ENCODE data around the gene CHST8. TPM values are rescaled to one million over a fixed set of nuclear protein-coding genes. Genes with fewer than 3 reads are reported as not detected.

Gene CHST8
- polyA plus RNA-seq, 1 of the 3 experiments (the other 2 are of a cell fraction), result 0.05 TPM

GRCh38 chr19:33812388-33813330 lies 190.9 kb downstream of the CHST8 start:
- no peaks in the 10 kb centered on the region for H3K9me2 ChIP-seq
- H3K4me1 ChIP-seq (ENCODE audit: control insufficient read depth in 1 of 2, insufficient read depth in 2 of 2, low read depth in 1 of 2, low read length in 1 of 2), result peaks cover 0 to 42% of the 10 kb centered on the region in 2 experiments; a peak in 2 of 4 replicates
- peak overlapping the region in 1 of 2 experiments; percentile 92; a peak in 2 of 4 replicates for H3K27ac ChIP-seq (ENCODE audit: low read depth in 2 of 2, low read length in 1 of 2)
- peak; percentile 87 for DNase-seq
- 66% methylated on average over 10 of the region's 28 CpGs for WGBS (ENCODE audit: low lambda C conversion rate)
- no peaks in the 10 kb centered on the region for H3K9me3 ChIP-seq
- ChIA-PET CTCF (interaction anchor here (0.9 to 4.4 kb wide), 9 partner anchors 9 to 283 kb away, joined by 3 to 40 read pairs (median 6); partner anchors contain the start of gene KCTD15), POLR2A (interaction anchor here (0.7 to 2.5 kb wide), 6 partner anchors 13 to 94 kb away, joined by 3 to 14 read pairs (median 4); no protein-coding TSS in a partner anchor)
- no peaks in the 10 kb centered on the region for H3K27me3 ChIP-seq (ENCODE audit: insufficient read depth)
- no peak overlapping the region for H3K4me2 ChIP-seq
- H4K20me1 ChIP-seq (ENCODE audit: insufficient read depth), result no peaks in the 10 kb centered on the region
- H3K9ac ChIP-seq, result no peak overlapping the region
- H2AFZ ChIP-seq (ENCODE audit: low read depth), result no peak overlapping the region
- TF ChIP-seq RCOR1 (IDR thresholded peaks at IDR 0.05; ENCODE audit: low read length), result peak; percentile 41; the same call in 1 of the 2 replicates
- no peak for TF ChIP-seq NRF1 (IDR thresholded peaks at IDR 0.05; ENCODE audit: low read depth, low read length)
- TF ChIP-seq GATA2 (CRISPR knock-in tag; IDR thresholded peaks at IDR 0.05), result peak; percentile 77
- TF ChIP-seq FOXJ3 (CRISPR knock-in tag; IDR thresholded peaks at IDR 0.05), result peak; percentile 62; the same call in 1 of the 2 replicates
- peak in 1 of 2 experiments; percentile 8; a peak in 1 of 4 replicates for TF ChIP-seq EP300 (IDR thresholded peaks at IDR 0.05; ENCODE audit: borderline replicate concordance in 1 of 2, low read depth in 1 of 2, low read length in 1 of 2)
- peak; percentile 15; the same call in 1 of the 2 replicates for TF ChIP-seq MXI1 (IDR thresholded peaks at IDR 0.05; ENCODE audit: low read depth, low read length)
- H3K4me3 ChIP-seq (ENCODE audit: low read depth in 2 of 2, low read length in 1 of 2), result no peak overlapping the region
- H3K79me2 ChIP-seq (ENCODE audit: insufficient read depth), result no peaks in the 10 kb centered on the region
- peaks cover 5% of the 10 kb centered on the region for H3F3A ChIP-seq (replicated peaks; ENCODE audit: insufficient read depth)
- H3K36me3 ChIP-seq (replicated peaks in 1 of 2; ENCODE audit: control insufficient read depth in 1 of 2, insufficient read depth in 2 of 2, low read length in 1 of 2), result no peaks in the 10 kb centered on the region

- no peaks in the 10 kb centered on the region for H4K20me1 ChIP-seq (ENCODE audit: insufficient read depth)
- H3K4me1 ChIP-seq (ENCODE audit: control insufficient read depth in 1 of 2, insufficient read depth in 2 of 2, low read depth in 1 of 2, low read length in 1 of 2), result peaks cover 0 to 42% of the 10 kb centered on the region in 2 experiments; a peak in 2 of 4 replicates
- no peaks in the 10 kb centered on the region for H3K9me3 ChIP-seq
- H3K9ac ChIP-seq, result no peak overlapping the region
- H3K4me2 ChIP-seq, result no peak overlapping the region
- DNase-seq, result peak; percentile 72
- no peak overlapping the region for H3K4me3 ChIP-seq (ENCODE audit: low read depth in 2 of 2, low read length in 1 of 2)
- H2AFZ ChIP-seq (ENCODE audit: low read depth), result no peak overlapping the region
- H3K27ac ChIP-seq (ENCODE audit: low read depth in 2 of 2, low read length in 1 of 2), result peak overlapping the region in 1 of 2 experiments; percentile 92; a peak in 2 of 4 replicates
- H3K36me3 ChIP-seq (replicated peaks in 1 of 2; ENCODE audit: control insufficient read depth in 1 of 2, insufficient read depth in 2 of 2, low read length in 1 of 2), result no peaks in the 10 kb centered on the region
- POLR2A ChIA-PET, result interaction anchor here (0.7 to 2.5 kb wide), 5 partner anchors 14 to 54 kb away, joined by 3 to 14 read pairs (median 6); no protein-coding TSS in a partner anchor
- 70% methylated on average over 12 of the region's 16 CpGs for WGBS (ENCODE audit: low lambda C conversion rate)
- H3K27me3 ChIP-seq (ENCODE audit: insufficient read depth), result no peaks in the 10 kb centered on the region
- CTCF ChIA-PET, result interaction anchor here (0.6 to 4.4 kb wide), 10 partner anchors 9 to 283 kb away, joined by 3 to 40 read pairs (median 4); partner anchors contain the start of gene KCTD15
- H3K79me2 ChIP-seq (ENCODE audit: insufficient read depth), result no peaks in the 10 kb centered on the region
- peak in 1 of 2 experiments; percentile 3; a peak in 1 of 4 replicates for TF ChIP-seq EP300 (IDR thresholded peaks at IDR 0.05; ENCODE audit: borderline replicate concordance in 1 of 2, low read depth in 1 of 2, low read length in 1 of 2)
- no peak for TF ChIP-seq JUND (IDR thresholded peaks at IDR 0.05)
- no peaks in the 10 kb centered on the region for H3K9me2 ChIP-seq
- H3F3A ChIP-seq (replicated peaks; ENCODE audit: insufficient read depth), result peaks cover 5% of the 10 kb centered on the region
These were observed 191.8 kb downstream of the CHST8 start for GRCh38 chr19:33813391-33814101.

Measured in SK-N-SH (cell line).